COR-L47 (cell line): ENCODE data around the gene SMG5.

Experiments
- DNase-seq: peaks from one replicate; lab custom pipeline; 2025; lab: John Stamatoyannopoulos, UW

The SMG5 gene

GRCh38 chr1:156279837-156280236 is 2.8 kb downstream of the SMG5 start:
- DNase-seq: no peak

DNA sequence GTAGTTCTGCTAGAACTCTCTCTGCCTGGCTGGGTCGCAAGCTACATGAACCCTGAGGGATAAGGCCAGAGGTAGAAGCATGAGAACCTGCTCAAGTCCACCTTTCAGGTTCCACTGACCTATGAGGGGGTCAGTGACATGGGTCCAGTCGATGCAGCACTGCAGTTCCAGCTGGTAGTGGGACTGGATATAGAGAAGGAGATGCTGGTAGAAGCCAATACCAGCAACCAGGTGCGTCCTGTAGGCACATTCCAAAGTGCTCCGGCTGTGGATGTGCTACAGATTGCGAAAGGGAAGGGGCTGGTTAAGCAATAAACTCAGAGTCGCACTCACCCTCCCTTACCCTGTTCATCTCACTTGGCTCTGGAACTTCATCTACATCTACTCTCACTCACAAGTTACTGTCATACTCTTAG is 5.7 kb downstream of the SMG5 start:
- DNase-seq: no peak

GRCh38 chr1:156276532-156276931 is 6.1 kb downstream of the SMG5 start:
- no peak for DNase-seq

DNA sequence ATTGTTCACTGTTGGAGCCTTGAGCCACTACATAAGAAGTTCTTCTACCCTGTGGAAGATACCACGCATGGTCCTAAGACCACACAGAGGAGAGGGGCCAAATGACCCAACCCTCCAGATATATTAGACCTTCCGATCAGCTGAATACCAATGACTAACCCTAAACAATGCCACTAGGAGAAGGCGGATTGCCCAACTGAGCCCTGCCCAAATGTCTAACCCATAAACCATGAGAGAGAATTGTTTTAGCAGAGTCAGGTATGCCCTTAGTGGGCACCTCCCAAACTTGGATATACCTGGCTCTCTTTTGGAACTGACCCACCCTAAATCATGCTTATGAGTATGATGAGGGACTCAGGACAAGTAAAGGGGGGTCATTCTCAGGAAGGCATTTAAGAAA is 12.3 kb downstream of the SMG5 start:
- no peak for DNase-seq

GRCh38 chr1:156268336-156268735 is 14.3 kb downstream of the SMG5 start:
- DNase-seq: no peak

DNA sequence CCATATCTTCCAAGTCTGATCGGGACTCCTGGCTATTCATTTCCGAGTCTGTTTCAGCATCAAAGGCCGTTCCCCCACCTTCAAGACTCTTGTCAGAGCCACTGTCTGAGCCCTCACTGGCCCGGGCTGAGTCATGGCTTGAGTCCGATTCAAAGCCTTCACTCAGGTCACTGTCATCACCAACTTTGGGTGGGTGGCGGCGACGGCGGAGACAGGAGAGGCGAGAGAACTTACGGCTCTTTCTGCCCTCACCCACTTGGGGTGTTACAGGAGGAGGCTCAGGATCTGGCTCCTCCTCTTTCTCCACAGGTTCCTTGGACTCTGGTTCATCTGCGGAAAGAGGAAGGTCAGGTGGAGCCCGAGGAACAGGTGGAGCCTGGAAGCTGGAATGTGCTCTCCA is 16.6 kb downstream of the SMG5 start:
- DNase-seq: no peak

DNA sequence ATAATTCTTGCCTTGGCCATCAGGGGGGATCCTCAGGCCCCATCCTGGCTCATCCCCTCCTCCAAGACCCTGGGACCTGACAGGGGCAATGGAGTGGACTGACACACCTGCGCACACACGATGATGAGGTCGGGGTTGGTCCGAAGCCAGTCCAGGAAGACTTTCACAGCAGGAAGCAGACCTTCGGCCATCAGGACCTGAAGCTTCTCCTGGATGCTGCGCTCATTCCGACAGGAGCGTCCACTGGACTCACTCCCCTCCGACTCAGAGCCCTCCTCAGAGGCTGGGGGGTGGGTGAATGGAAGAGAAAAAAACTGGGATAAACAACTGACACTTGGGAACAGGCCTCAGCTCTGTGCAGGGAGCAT is 19.4 kb downstream of the SMG5 start:
- no peak for DNase-seq

- DNase-seq: no peak
Measured at GRCh38 chr1:156262461-156263287, 20.0 kb downstream of the SMG5 start.

DNA sequence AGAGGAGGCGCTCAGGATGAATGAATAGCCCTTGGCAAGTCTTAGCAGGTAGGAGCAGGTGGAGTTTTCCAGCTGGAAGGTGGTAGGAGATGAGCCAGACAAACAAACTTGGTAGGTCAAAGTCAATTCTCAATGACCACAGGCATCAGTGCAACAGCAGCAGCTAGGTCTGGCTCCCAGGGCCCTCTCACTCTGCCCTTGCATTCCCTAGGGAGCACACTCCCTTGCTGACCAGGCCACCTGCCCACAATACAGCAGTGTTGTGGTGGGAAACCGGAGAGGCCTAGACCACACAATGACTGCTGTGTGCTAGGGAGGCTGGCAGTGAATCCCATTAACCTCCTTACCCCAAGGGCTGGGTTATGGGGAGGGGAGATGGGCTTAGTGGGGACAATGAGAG is 21.7 kb downstream of the SMG5 start:
- no peak for DNase-seq

- DNase-seq: no peak
Measured at GRCh38 chr1:156259805-156260204, 22.8 kb downstream of the SMG5 start.

GRCh38 chr1:156258859-156259258 is 23.8 kb downstream of the SMG5 start:
- no peak for DNase-seq

- DNase-seq: no peak
Measured at GRCh38 chr1:156257711-156258110, 24.9 kb downstream of the SMG5 start.

DNA sequence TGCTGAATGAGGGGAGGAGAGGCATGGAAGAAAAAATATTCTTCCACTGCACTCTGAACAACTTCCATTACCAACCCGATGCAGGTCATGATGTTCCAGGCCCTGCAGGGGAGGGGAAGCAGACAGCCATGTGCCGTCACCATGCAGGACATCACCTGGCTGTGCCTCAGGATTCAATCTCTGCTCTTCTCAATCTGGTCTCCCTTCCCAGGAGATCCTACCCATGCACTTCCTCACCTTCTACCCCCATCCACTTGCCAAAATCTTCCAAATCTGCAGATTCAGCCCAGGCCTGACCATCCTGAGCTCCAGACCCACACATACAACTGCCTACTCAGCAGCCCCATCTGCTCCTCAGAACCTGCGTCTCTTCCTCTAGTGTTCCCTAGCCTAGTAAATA is 29.0 kb downstream of the SMG5 start:
- no peak for DNase-seq

GRCh38 chr1:156251527-156251926 is 31.1 kb downstream of the SMG5 start:
- no peak for DNase-seq

- DNase-seq: no peak
Measured at GRCh38 chr1:156249593-156249992, 33.0 kb downstream of the SMG5 start.

GRCh38 chr1:156248323-156248683 is 34.3 kb downstream of the SMG5 start:
- no peak for DNase-seq

- DNase-seq: no peak
Measured at GRCh38 chr1:156247460-156248322, 34.9 kb downstream of the SMG5 start, which contains the start of gene PAQR6. PAQR6 (minus strand) TSS chr1:156248056; CDS start chr1:156246731, 1,325 bp downstream.

DNA sequence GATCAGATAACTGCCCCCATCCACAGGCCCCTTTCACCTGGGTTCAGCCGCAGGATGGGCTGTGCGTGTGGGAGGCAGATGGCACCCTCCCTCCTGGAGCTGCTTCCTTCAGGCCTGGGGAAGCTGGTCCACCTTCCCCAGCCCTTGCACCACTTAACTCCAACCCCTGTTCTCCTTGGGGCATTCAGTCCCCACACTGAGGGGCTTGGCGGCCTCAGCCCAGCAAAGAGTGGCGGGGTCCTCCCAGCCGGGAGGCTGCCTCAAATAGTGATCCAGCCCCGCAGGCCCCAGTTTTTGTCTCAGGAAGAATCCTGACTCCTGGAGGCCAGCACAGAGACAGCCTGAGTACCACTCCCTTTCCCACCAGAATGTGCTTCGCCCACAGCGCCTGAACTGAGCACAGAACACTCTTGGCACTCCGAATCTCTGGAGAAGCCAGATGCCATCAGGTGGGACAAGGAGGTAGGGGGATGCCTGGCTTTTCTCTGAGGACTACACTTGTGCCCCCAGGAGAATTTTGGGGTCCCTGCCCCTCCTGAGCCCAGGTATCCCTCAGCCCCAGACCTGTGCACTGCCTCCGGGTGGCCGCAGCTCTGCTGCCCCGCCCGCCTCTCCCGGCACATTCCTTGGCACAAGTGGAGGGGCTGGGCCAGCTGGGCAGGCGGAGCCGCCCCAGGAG is 35.7 kb downstream of the SMG5 start:
- DNase-seq: no peak

DNA sequence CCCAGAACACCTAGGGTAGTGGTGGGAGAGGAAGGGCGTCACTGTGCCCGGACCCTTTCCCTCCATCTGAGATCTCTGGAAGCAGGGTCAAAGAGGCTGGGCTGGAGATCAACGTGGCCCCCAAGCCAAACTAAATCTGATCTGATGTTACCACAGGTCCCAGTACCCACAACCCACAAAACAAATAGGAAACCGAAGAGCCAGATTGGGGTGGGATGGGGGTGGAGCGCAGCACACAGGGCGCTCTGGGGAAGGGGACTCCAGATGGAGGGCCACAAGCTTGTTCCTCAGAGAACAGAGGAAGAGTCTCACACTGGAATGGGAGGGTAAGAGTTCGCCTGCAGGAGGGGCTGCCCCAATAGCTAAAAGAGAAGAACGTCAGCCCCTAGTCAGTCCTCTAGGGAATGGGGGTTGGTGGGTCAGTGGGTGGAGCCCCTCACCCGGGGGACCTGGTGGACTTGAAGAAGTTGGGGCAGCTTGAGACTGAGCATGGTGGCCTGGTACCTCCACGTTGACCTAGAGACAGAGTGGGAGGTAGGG is 36.3 kb downstream of the SMG5 start:
- DNase-seq: no peak

DNA sequence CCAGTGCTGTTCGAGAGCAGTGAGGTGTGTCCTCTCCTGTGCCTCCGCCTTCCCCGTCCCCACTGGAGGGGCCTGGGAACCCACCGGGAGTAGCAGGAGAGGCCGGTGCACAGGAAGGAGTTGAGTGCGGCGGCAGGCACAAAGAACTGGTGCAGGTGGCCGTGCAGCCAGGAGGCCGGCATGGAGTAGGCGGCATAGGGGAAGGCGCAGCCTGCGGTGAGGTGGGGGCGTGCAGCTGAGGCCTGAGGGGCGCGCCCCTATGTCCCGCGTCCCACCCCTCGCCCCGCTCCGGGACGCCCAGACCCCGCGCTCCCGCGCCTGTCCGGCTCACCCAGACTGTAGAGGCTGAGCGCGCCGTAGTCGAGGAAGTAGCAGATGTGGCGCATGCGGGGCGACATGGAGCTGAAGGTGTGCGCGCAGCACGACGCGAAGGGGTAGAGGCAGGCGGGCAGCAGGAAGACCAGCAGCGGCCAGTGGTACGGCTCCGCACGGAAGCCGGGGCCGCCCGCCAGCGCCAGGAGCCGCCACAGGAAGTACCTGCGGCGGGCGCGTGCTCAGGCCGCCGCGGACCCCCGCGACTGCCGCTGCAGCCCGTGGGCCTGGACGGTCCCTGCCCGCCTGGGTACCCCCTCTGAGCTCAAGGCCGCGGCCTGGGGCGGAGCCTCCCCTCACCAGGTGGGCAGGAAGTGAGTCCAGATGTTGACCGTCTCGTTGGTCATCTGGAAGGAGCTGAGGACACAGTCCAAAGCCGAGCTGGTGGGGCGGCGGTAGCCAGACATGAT is 37.0 kb downstream of the SMG5 start:
- peak; percentile 40 for DNase-seq

DNA sequence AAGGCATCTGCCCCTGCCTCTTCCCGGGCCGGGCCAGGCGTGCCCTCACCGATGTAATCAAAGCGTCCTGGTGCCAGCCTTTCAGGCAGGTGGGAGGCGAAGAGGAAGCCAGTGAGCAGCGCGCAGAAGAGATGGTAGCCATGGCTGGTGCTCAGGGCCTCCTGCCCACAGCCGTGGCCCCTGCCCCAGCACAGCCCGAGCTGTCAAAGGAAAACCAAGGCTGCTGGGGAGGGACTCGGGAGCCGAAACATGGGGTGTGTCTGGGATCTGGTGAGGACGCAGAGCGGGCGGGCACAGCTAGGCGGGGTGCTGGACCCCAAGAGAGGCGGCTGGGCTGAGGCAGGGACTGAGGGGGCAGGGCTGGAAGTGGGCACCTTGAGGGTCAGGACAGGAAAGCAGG is 37.9 kb downstream of the SMG5 start:
- no peak for DNase-seq

DNA sequence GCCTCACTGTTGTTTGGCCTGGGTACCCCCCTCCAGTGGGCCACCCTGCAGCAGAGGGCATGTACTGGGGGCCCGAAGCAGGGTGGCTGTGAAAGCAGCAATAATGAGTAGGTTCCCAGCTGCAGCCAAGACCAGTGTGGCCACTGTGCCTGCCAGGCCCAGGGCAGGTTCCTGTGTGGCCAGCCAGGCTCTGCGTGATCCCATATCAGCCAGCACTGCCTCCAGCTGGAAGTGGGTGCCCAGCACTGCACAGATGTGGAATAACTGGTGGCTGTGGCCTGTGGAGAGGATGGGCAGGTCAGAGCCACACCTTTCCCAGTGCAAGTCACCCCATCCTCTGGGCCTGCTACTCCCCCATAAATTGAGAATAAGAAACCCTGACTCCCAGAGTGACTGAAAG is 38.5 kb downstream of the SMG5 start:
- DNase-seq: no peak
